ENCODE measurements around the gene PMEPA1.

PMEPA1 gene

GRCh38 chr20:57749131-57749690, 39.4 kb upstream of the PMEPA1 start:
- Histone ChIP-seq H3K4me1 (ENCODE audit: control insufficient read depth in 2 of 2, insufficient read depth in 2 of 2, low read length in 2 of 2) (peaks cover 12 to 16% of the 10 kb centered on the region in 2 donors), H3K9ac (ENCODE audit: low read depth in 1 of 2, low read length in 2 of 2) (peak overlapping the region in 1 of 2 donors; percentile 35), H3K27me3 (ENCODE audit: control insufficient read depth in 2 of 2, insufficient read depth in 2 of 2, low read length in 2 of 2) (peaks cover 4 to 9% of the 10 kb centered on the region in 2 donors), H3K9me3 (ENCODE audit: control insufficient read depth in 2 of 2, low read length in 2 of 2) (no peaks in the 10 kb centered on the region), H3K27ac (ENCODE audit: low read depth in 2 of 2, low read length in 2 of 2) (peak overlapping the region in 1 of 2 donors; percentile 4), H3K36me3 (ENCODE audit: control insufficient read depth in 2 of 2, insufficient read depth in 2 of 2, low read length in 2 of 2) (no peaks in the 10 kb centered on the region), H3K4me3 (ENCODE audit: low read length in 2 of 2) (peak overlapping the region; percentile 20 to 47)

GRCh38 chr20:57748601-57749130, 38.9 kb upstream of the PMEPA1 start:
- Histone ChIP-seq H3K4me3 (ENCODE audit: low read length in 2 of 2) (peak overlapping the region; percentile 20 to 47), H3K27me3 (ENCODE audit: control insufficient read depth in 2 of 2, insufficient read depth in 2 of 2, low read length in 2 of 2) (peaks cover 4 to 9% of the 10 kb centered on the region in 2 donors), H3K9me3 (ENCODE audit: control insufficient read depth in 2 of 2, low read length in 2 of 2) (no peaks in the 10 kb centered on the region), H3K4me1 (ENCODE audit: control insufficient read depth in 2 of 2, insufficient read depth in 2 of 2, low read length in 2 of 2) (peaks cover 12 to 22% of the 10 kb centered on the region in 2 donors), H3K36me3 (ENCODE audit: control insufficient read depth in 2 of 2, insufficient read depth in 2 of 2, low read length in 2 of 2) (no peaks in the 10 kb centered on the region), H3K27ac (ENCODE audit: low read depth in 2 of 2, low read length in 2 of 2) (peak overlapping the region in 1 of 2 donors; percentile 4), H3K9ac (ENCODE audit: low read depth in 1 of 2, low read length in 2 of 2) (peak overlapping the region in 1 of 2 donors; percentile 35)

- Histone ChIP-seq H3K4me1 (ENCODE audit: control insufficient read depth in 2 of 2, insufficient read depth in 2 of 2, low read length in 2 of 2) (peaks cover 12 to 22% of the 10 kb centered on the region in 2 donors), H3K27ac (ENCODE audit: low read depth in 2 of 2, low read length in 2 of 2) (no peak overlapping the region), H3K9ac (ENCODE audit: low read depth in 1 of 2, low read length in 2 of 2) (no peak overlapping the region), H3K9me3 (ENCODE audit: control insufficient read depth in 2 of 2, low read length in 2 of 2) (no peaks in the 10 kb centered on the region), H3K36me3 (ENCODE audit: control insufficient read depth in 2 of 2, insufficient read depth in 2 of 2, low read length in 2 of 2) (no peaks in the 10 kb centered on the region), H3K4me3 (ENCODE audit: low read length in 2 of 2) (no peak overlapping the region), H3K27me3 (ENCODE audit: control insufficient read depth in 2 of 2, insufficient read depth in 2 of 2, low read length in 2 of 2) (peaks cover 4 to 9% of the 10 kb centered on the region in 2 donors)
Measured at GRCh38 chr20:57747861-57748481, 38.2 kb upstream of the PMEPA1 start.

GRCh38 chr20:57746832-57747404, 37.1 kb upstream of the PMEPA1 start:
- Histone ChIP-seq H3K4me1 (ENCODE audit: control insufficient read depth in 2 of 2, insufficient read depth in 2 of 2, low read length in 2 of 2) (peaks cover 12 to 22% of the 10 kb centered on the region in 2 donors), H3K27ac (ENCODE audit: low read depth in 2 of 2, low read length in 2 of 2) (no peak overlapping the region), H3K36me3 (ENCODE audit: control insufficient read depth in 2 of 2, insufficient read depth in 2 of 2, low read length in 2 of 2) (no peaks in the 10 kb centered on the region), H3K9ac (ENCODE audit: low read depth in 1 of 2, low read length in 2 of 2) (no peak overlapping the region), H3K9me3 (ENCODE audit: control insufficient read depth in 2 of 2, low read length in 2 of 2) (no peaks in the 10 kb centered on the region), H3K4me3 (ENCODE audit: low read length in 2 of 2) (no peak overlapping the region), H3K27me3 (ENCODE audit: control insufficient read depth in 2 of 2, insufficient read depth in 2 of 2, low read length in 2 of 2) (peaks cover 4 to 9% of the 10 kb centered on the region in 2 donors)

- H3K36me3 ChIP-seq (ENCODE audit: control insufficient read depth in 2 of 2, insufficient read depth in 2 of 2, low read length in 2 of 2), result no peaks in the 10 kb centered on the region
- no peak overlapping the region for H3K9ac ChIP-seq (ENCODE audit: low read depth in 1 of 2, low read length in 2 of 2)
- no peak overlapping the region for H3K4me3 ChIP-seq (ENCODE audit: low read length in 2 of 2)
- H3K9me3 ChIP-seq (ENCODE audit: control insufficient read depth in 2 of 2, low read length in 2 of 2), result no peaks in the 10 kb centered on the region
- peaks cover 4% of the 10 kb centered on the region in 2 donors for H3K27me3 ChIP-seq (ENCODE audit: control insufficient read depth in 2 of 2, insufficient read depth in 2 of 2, low read length in 2 of 2)
- peaks cover 12 to 22% of the 10 kb centered on the region in 2 donors for H3K4me1 ChIP-seq (ENCODE audit: control insufficient read depth in 2 of 2, insufficient read depth in 2 of 2, low read length in 2 of 2)
- H3K27ac ChIP-seq (ENCODE audit: low read depth in 2 of 2, low read length in 2 of 2), result no peak overlapping the region
Measured at GRCh38 chr20:57746201-57746600, 36.4 kb upstream of the PMEPA1 start.

GRCh38 chr20:57744206-57744605, 34.4 kb upstream of the PMEPA1 start:
- no peaks in the 10 kb centered on the region for H3K36me3 ChIP-seq (ENCODE audit: control insufficient read depth in 2 of 2, insufficient read depth in 2 of 2, low read length in 2 of 2)
- H3K4me3 ChIP-seq (ENCODE audit: low read length in 2 of 2), result no peak overlapping the region
- no peak overlapping the region for H3K9ac ChIP-seq (ENCODE audit: low read depth in 1 of 2, low read length in 2 of 2)
- H3K27ac ChIP-seq (ENCODE audit: low read depth in 2 of 2, low read length in 2 of 2), result no peak overlapping the region
- H3K27me3 ChIP-seq (ENCODE audit: control insufficient read depth in 2 of 2, insufficient read depth in 2 of 2, low read length in 2 of 2), result no peaks in the 10 kb centered on the region
- peaks cover 12 to 20% of the 10 kb centered on the region in 2 donors for H3K4me1 ChIP-seq (ENCODE audit: control insufficient read depth in 2 of 2, insufficient read depth in 2 of 2, low read length in 2 of 2)
- no peaks in the 10 kb centered on the region for H3K9me3 ChIP-seq (ENCODE audit: control insufficient read depth in 2 of 2, low read length in 2 of 2)

GRCh38 chr20:57743450-57744095, 33.8 kb upstream of the PMEPA1 start:
- H3K4me1 ChIP-seq (ENCODE audit: control insufficient read depth in 2 of 2, insufficient read depth in 2 of 2, low read length in 2 of 2), result peaks cover 6 to 13% of the 10 kb centered on the region in 2 donors
- no peak overlapping the region for H3K4me3 ChIP-seq (ENCODE audit: low read length in 2 of 2)
- no peaks in the 10 kb centered on the region for H3K27me3 ChIP-seq (ENCODE audit: control insufficient read depth in 2 of 2, insufficient read depth in 2 of 2, low read length in 2 of 2)
- H3K9ac ChIP-seq (ENCODE audit: low read depth in 1 of 2, low read length in 2 of 2), result no peak overlapping the region
- no peaks in the 10 kb centered on the region for H3K9me3 ChIP-seq (ENCODE audit: control insufficient read depth in 2 of 2, low read length in 2 of 2)
- no peaks in the 10 kb centered on the region for H3K36me3 ChIP-seq (ENCODE audit: control insufficient read depth in 2 of 2, insufficient read depth in 2 of 2, low read length in 2 of 2)
- no peak overlapping the region for H3K27ac ChIP-seq (ENCODE audit: low read depth in 2 of 2, low read length in 2 of 2)

GRCh38 chr20:57742507-57743181, 32.8 kb upstream of the PMEPA1 start:
- Histone ChIP-seq H3K9ac (ENCODE audit: low read depth in 1 of 2, low read length in 2 of 2) (no peak overlapping the region), H3K4me3 (ENCODE audit: low read length in 2 of 2) (no peak overlapping the region), H3K4me1 (ENCODE audit: control insufficient read depth in 2 of 2, insufficient read depth in 2 of 2, low read length in 2 of 2) (peaks cover 2 to 6% of the 10 kb centered on the region in 2 donors), H3K9me3 (ENCODE audit: control insufficient read depth in 2 of 2, low read length in 2 of 2) (no peaks in the 10 kb centered on the region), H3K27me3 (ENCODE audit: control insufficient read depth in 2 of 2, insufficient read depth in 2 of 2, low read length in 2 of 2) (no peaks in the 10 kb centered on the region), H3K36me3 (ENCODE audit: control insufficient read depth in 2 of 2, insufficient read depth in 2 of 2, low read length in 2 of 2) (no peaks in the 10 kb centered on the region), H3K27ac (ENCODE audit: low read depth in 2 of 2, low read length in 2 of 2) (no peak overlapping the region)

- Histone ChIP-seq H3K9me3 (ENCODE audit: control insufficient read depth in 2 of 2, low read length in 2 of 2) (no peaks in the 10 kb centered on the region), H3K27ac (ENCODE audit: low read depth in 2 of 2, low read length in 2 of 2) (no peak overlapping the region)
Measured at GRCh38 chr20:57738484-57738883, 28.7 kb upstream of the PMEPA1 start.

More at GRCh38 chr20:57738484-57738883, 28.7 kb upstream of the PMEPA1 start:
- Histone ChIP-seq H3K9ac (ENCODE audit: low read depth in 1 of 2, low read length in 2 of 2) (no peak overlapping the region), H3K27me3 (ENCODE audit: control insufficient read depth in 2 of 2, insufficient read depth in 2 of 2, low read length in 2 of 2) (no peaks in the 10 kb centered on the region), H3K4me3 (ENCODE audit: low read length in 2 of 2) (no peak overlapping the region), H3K4me1 (ENCODE audit: control insufficient read depth in 2 of 2, insufficient read depth in 2 of 2, low read length in 2 of 2) (peaks cover 0 to 2% of the 10 kb centered on the region in 2 donors), H3K36me3 (ENCODE audit: control insufficient read depth in 2 of 2, insufficient read depth in 2 of 2, low read length in 2 of 2) (no peaks in the 10 kb centered on the region)

Data from mucosa of rectum (tissue), 2 donors.